HepG2 (cell line): Measurements from ENCODE around the gene CAT.

ENCODE experiments used
- JUND ChIP-seq: sonication (generic); formaldehyde crosslinking; IDR thresholded peaks from 2 replicates; pipeline ENCODE4 v1.8.0; 2022; ENCODE audit warnings: mild to moderate bottlenecking, missing genetic modification reagents
- REST ChIP-seq, 2 experiments: IDR thresholded peaks; 2 replicates each; pipeline ENCODE4 v1.6.1; 2011 to 2012; ENCODE audit warnings: low read length in 2 of 2, borderline replicate concordance in 1 of 2, low read depth in 1 of 2, mild to moderate bottlenecking in 1 of 2, moderate library complexity in 1 of 2
- SMC3 ChIP-seq: IDR thresholded peaks from 2 replicates; pipeline ENCODE4 v1.6.1; 2011; ENCODE audit warnings: low read length, improper control_type of control experiment
- ZNF121 ChIP-seq: sonication (generic); formaldehyde crosslinking; IDR thresholded peaks from 2 replicates; pipeline ENCODE4 v1.5.0; 2020; ENCODE audit warnings: mild to moderate bottlenecking, missing genetic modification reagents
- ZNF18 ChIP-seq: sonication (generic); formaldehyde crosslinking; IDR thresholded peaks from 2 replicates; pipeline ENCODE4 v1.8.0; 2022; ENCODE audit warnings: mild to moderate bottlenecking, missing genetic modification reagents; ENCODE audit not compliant: insufficient replicate concordance
- ZNF207 ChIP-seq: fragments of 450-650 bp; IDR thresholded peaks from 2 replicates; pipeline ENCODE4 v1.6.1; 2016; ENCODE audit warnings: antibody characterized with exemption, borderline replicate concordance

- TF ChIP-seq JUND (no peak), ZNF18 (CRISPR knock-in tag) (no peak), REST (IDR thresholded peaks at IDR 0.05; ENCODE audit: borderline replicate concordance in 1 of 2, low read depth in 1 of 2, low read length in 2 of 2) (no peak), SMC3 (no peak), ZNF207 (no peak), ZNF121 (CRISPR knock-in tag) (no peak)
Measured at GRCh38 chr11:34425360-34425759, 13.4 kb upstream of the CAT start.
